Right lobe of liver (tissue), 4 donors: Measurements from ENCODE around the gene TMEM232.

Experiments used
- CTCF ChIP-seq, 4 donors: fragments of 200-600 bp in 3 of 4; fragments of 450-650 bp in 1 of 4; IDR thresholded peaks; one replicate each; pipeline versions ENCODE4 v1.5.1 to v1.8.0; 2016 to 2022; ENCODE audit warnings: antibody characterized with exemption in 4 of 4, mild to moderate bottlenecking in 2 of 4
- POLR2A ChIP-seq: fragments of 450-650 bp; IDR thresholded peaks from one replicate; pipeline ENCODE4 v1.6.1; 2017; ENCODE audit warnings: antibody characterized with exemption, mild to moderate bottlenecking
- donor health status: DM: no; HTN: no; CAD: no.
- donor health status: DM: no; HTN: no; CAD: no.
- donor health status: DM: no; HTN: yes; CAD: no.

- no peak for TF ChIP-seq CTCF (IDR thresholded peaks at IDR 0.05)
- no peak for TF ChIP-seq POLR2A
Observed at GRCh38 chr5:110440058-110440457, 286.4 kb downstream of the TMEM232 start.
